ENCODE results near the gene DLX1. TPM values are rescaled to one million over a fixed set of nuclear protein-coding genes. Genes with fewer than 3 reads are reported as not detected.

Gene DLX1
- total RNA-seq, 1 experiment from 2014 or later = 2.0 TPM

GRCh38 chr2:172109988-172110811 is 24.9 kb downstream of the DLX1 start:
- Histone ChIP-seq H4K20me1 (ENCODE audit: insufficient read depth) (no peaks in the 10 kb centered on the region), H3K36me3 (ENCODE audit: control insufficient read depth in 1 of 2, insufficient read depth in 2 of 2, low read length in 2 of 2) (no peaks in the 10 kb centered on the region), H3K27me3 (ENCODE audit: insufficient read depth, low read length) (no peaks in the 10 kb centered on the region), H3K9me2 (ENCODE audit: insufficient read depth) (no peaks in the 10 kb centered on the region), H3K4me2 (ENCODE audit: low read length) (no peak overlapping the region), H3K4me3 (replicated peaks in 1 of 2; ENCODE audit: low read depth in 1 of 2, low read length in 2 of 2) (no peak overlapping the region), H3K4me1 (ENCODE audit: control insufficient read depth in 1 of 2, insufficient read depth in 2 of 2, low read length in 2 of 2) (no peaks in the 10 kb centered on the region), H3K27ac (ENCODE audit: low read depth, low read length) (no peak overlapping the region), H3K9me3 (ENCODE audit: control insufficient read depth in 1 of 2, insufficient read depth in 1 of 2, low read depth in 1 of 2, low read length in 2 of 2) (no peaks in the 10 kb centered on the region), H2AFZ (ENCODE audit: low read depth, low read length, poor library complexity, severe bottlenecking) (no peak overlapping the region), H3K79me2 (ENCODE audit: insufficient read depth, low read length) (no peaks in the 10 kb centered on the region), H3K9ac (ENCODE audit: low read length) (no peak overlapping the region)
- ChIA-PET CTCF (no interaction called here), RAD21 (ENCODE audit: low non-redundant PET in 1 of 2, low total read pairs in 2 of 2, uncharacterized antibody in 2 of 2, unreplicated experiment in 2 of 2) (no interaction called here), POLR2A (interaction anchor here (0.6 kb wide), 1 partner anchor 829 kb away, joined by 3 read pairs; no protein-coding TSS in a partner anchor)
- DNase-seq (ENCODE audit: low read depth, low spot score) (no peak), ATAC-seq (no peak)
- intact Hi-C loops (cut with micrococcal nuclease) = no loop called here
- no TSS peak for BruUV-seq (replicated peaks)
- TF ChIP-seq ZFX (IDR thresholded peaks at IDR 0.05) (no peak), EZH2phosphoT487 (IDR thresholded peaks at IDR 0.05; ENCODE audit: borderline replicate concordance) (no peak), POLR2A (IDR thresholded peaks at IDR 0.05; ENCODE audit: borderline replicate concordance, extremely low read depth, insufficient read depth, insufficient read length) (no peak), POLR2AphosphoS5 (IDR thresholded peaks at IDR 0.05; ENCODE audit: low read depth, low read length) (no peak), ATF3 (IDR thresholded peaks at IDR 0.05) (no peak), EZH2 (IDR thresholded peaks at IDR 0.05) (no peak), CBX3 (IDR thresholded peaks at IDR 0.05; ENCODE audit: low read depth) (no peak), ELF1 (IDR thresholded peaks at IDR 0.05; ENCODE audit: borderline replicate concordance, low read depth) (no peak), REST (IDR thresholded peaks at IDR 0.05; ENCODE audit: low read depth) (no peak), YY1 (IDR thresholded peaks at IDR 0.05; ENCODE audit: extremely low read depth, insufficient replicate concordance, low read depth, low read length) (no peak), JUND (IDR thresholded peaks at IDR 0.05) (no peak), CEBPB (IDR thresholded peaks at IDR 0.05; ENCODE audit: low read depth) (no peak)
